HS-27A (cell line): ENCODE results near the gene NUTF2.
"Not testable (repeated sequence)": the region's sequence is repeated elsewhere in the genome, so short reads cannot be mapped to it uniquely, and the experiment has no call there.

Source experiments
- DNase-seq: peaks from one replicate; pipeline ENCODE4 v3.0.0-alpha.2; 2012; ENCODE audit warnings: low read depth, missing footprints

Gene NUTF2

DNA sequence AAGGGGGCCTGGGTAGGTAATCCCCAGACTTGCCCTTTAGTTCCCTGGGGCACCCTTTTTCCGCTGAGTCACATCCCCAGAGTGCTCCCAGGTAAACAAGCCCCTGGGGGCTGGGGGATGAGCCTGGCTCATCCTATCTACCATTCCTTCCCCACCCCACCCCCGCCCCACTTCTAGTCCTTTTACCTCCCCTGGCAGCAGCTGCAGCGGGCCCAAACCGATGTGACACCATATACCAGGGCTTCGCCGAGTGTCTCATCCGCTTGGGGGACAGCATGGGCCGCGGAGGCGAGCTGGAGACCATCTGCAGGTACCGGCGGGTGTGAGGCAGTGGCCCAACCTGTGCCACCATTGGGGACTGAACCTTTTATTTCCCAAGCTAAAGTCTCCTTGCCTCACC, 38.8 kb downstream of the NUTF2 start:
- DNase-seq: no peak

DNA sequence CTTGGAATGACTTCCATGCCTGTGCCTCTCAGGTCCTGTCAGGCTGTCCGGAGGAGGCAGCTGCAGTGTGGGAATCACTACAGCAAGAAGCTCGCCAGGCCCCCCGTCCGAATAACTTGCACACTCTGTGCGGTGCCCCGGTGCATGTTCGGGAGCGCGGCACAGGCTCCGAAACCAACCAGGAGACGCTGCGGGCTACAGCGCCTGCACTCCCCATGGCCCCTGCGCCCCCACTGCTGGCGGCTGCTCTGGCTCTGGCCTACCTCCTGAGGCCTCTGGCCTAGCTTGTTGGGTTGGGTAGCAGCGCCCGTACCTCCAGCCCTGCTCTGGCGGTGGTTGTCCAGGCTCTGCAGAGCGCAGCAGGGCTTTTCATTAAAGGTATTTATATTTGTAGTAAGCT, 39.2 kb downstream of the NUTF2 start:
- no peak for DNase-seq

DNA sequence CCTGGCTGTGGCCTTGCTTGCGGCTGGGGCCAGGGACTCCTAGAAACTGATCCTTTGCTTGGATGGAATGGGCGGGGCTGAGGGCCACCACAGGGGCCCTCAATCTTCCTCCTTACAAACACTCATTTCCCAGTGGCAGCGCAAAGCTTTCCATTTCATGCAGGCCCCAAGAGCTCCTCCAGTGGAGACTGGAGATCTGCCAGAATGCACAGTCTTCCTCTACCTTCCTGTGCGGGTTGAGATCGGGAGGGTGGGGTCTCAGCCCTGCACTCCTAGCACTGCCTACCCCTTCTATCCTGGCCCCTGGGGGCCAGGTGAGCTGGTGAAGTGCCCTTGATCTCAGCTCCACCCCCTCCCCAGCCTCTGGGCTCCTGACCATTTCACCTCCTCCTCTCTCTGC, 39.7 kb downstream of the NUTF2 start:
- DNase-seq: no peak

DNA sequence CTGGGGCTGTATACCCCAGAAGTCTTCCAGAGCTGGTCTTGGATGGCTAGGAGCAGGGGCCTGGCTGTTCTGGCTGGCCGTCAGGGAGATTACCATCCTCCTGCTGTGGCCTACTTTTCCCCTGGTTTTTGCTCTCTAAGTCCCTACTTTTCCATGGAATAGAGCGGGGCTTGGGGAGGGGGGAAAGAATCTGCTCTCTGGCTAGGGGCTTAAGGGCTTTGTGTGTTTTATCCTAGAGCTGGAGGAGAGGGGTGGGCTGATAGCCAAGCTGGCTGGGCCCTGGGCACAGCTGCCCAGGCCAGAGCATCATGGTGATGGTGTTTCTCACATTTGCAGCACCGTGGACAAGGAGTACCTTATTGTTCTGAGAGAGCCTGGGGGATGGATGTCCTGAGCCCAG, 41.6 kb downstream of the NUTF2 start:
- DNase-seq: no peak

DNA sequence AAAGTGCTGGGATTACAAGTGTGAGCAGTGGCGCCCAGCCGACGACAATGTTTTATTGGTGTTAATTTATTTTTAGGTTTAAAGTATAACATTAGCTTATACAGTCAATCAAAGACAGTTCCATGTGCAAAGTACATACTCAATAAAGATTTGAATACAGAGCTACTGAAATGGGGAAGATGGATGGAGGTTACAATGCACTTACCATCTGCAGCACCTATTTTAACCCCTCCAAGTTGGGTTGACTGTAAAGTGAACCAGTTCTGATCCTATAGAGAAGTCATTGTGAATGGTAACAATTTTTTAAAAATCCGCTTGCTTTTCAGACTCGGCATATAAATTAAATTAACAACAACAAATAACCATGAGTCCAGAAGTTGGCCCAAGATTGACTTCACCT, 45.6 kb downstream of the NUTF2 start:
- no peak for DNase-seq

DNA sequence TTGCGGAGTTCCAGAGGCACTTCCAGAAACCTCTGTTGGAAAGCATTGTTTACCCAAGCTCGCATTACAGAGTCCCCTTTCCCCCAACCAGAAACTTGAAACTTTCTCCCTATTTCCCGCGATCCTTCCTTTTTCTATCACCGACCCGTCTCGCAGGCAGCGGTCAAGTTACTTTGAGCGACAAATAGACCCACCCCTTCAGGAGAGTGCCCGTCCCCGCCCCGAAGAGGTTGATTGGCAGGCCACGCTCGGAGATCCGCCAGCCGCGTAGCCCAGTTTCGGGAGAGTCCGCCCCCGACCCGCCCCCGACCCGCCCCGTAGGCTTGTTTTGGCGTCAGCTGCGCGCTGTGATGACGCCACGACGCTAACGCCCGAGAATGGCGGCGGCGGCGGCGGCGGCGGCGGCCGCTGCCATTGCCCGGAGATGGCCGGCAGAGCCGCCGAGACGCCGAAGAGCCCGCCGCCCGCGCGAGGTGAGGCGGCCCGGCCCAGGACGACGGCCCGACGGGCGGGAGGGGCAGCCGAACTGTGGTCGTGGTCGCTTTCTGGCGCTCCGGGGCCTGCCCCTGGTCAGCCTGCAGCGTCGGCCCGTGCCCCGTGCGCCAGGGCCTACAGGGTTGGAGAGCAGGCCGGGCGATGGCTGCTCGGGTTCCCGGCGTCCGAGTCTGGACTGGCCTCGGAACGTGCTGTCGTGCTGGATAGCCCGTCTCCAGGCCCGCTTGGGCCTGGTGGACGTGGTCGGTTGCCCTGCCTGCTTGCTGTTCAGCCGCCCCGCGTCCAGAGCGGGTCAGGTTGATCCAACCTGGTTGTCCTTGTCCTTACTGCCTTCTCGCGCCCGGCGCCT, 46.4 kb downstream of the NUTF2 start, which contains the start of gene PSKH1:
PSKH1 (plus strand) TSS at position 356 of the 844 bp plus-strand sequence. CDS start 15,496 bp downstream, outside the sequence.
- peak; percentile 81 for DNase-seq

DNA sequence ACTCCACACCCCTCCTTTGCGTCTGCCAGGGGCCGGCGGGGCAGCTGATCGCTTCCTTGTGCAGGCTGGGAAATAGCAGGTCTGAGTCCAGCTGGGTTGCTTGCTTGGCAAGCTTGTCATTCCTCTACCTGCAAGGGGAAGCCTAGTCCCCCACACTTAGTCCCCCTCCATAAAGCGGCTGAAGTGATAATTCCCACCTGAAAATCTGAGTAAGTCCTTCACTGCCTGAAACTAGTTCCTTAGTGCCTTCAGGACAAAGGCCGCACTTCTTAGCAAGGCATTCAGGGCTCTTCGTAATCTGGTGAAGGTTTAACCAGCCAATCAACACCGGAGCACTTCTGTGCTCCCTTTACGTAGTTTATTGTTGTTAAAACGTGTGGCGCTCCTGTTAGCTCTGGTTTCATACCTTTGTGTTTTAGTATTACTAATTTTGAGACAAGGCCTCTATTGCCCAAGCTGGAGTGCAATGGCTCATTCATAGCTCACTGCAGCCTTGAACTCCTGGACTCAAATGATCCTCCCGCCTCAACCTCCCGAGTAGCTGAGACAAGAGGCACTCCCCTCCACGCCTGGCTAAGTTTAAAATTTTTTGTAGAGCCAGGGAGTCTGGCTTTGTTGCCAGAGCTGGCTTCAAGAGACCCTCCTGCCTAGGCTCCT, 47.1 kb downstream of the NUTF2 start:
- no peak for DNase-seq

DNA sequence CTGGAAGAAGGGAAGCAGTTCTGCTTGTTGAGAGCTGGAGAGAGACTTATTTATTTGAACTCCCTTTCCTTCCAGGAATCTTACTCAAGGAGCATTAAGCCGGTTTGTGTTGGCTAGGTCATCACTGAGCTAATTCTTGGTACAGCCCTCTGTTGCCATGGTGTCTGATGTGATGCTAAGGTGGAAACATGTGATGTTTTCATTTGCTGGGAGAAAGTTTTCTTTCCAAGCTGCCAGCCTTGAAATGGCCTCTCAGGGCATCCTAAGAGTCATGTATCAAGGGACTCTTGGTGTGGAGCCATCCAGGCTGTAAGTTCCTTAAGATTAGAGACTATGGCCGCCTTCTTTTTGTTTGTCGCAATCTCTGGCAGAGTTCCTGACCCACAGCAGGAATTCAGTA, 50.5 kb downstream of the NUTF2 start:
- no peak for DNase-seq

DNA sequence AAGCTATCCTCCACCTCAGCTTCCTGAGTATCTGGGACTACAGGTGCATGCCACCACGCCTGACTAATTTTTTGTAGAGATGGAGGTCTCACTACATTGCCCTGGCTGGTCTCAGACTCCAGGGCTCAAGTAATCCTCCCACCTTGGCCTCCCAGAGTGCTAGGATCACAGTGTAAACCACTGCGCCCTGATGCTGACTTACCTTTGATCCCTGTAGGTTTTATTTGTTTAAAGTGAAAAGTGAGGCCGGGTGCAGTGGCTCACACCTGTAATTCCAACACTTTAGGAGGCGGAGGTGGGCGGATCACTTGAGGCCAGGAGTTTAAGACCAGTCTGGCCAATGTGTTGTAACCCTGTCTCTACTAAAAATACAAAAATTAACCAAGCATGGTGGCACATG, 55.0 kb downstream of the NUTF2 start:
- no peak for DNase-seq

DNA sequence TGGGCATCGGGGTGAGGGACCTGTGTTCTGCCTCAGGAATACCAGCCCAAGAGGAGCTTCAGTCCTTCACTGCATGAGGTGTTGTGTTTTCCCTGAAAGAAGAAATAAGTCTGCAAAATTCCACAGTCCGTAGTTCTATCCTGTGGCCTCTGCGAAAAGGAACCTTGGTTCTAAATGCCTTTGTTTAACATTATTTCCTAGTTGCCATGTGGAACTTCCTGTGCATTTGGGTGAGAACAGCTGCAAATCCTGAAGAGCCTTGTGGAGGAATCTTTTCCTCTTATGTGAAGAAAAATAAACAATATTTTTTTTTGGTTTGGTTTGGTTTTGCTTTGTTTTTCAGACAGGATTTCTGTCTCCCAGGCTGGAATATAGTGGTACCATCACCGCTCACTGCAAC, 56.1 kb downstream of the NUTF2 start:
- no peak for DNase-seq

DNA sequence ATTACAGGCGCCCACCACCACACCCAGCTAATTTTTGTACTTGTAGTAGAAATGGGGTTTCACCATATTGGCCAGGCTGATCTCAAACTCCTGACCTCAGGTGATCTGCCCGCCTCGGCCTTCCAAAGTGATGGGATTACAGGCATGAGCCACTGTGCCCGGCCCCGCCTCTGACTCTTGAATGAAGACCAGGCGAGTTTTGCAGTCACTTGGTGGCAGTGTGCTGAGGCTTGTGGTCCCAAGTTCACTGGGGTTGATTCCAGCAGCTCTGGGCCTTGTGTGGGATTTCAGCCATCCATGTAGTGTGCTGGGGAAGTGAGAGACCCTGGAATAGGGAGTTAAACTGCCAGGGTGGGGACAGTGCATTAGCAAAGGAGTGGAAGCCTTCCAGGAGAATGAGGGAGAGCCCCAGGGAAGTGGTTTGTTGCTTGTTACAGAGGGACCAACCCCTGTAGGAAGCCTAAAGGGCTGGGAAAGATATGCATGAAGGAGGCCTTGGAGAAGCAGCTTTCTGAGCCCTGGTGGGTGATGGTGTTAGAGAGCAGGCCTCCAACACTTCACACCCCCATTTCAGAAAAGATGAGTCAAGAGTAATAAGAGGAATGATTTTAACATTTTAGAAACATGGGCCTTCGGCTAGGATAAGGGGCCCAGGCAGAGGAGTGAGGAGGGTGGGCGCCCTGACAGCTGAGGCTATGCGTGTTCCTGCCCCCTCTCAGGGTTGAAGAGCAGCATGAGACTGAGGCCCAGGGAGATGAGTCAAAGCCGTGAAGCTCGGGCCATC, 60.9 kb downstream of the NUTF2 start:
- DNase-seq: no peak

DNA sequence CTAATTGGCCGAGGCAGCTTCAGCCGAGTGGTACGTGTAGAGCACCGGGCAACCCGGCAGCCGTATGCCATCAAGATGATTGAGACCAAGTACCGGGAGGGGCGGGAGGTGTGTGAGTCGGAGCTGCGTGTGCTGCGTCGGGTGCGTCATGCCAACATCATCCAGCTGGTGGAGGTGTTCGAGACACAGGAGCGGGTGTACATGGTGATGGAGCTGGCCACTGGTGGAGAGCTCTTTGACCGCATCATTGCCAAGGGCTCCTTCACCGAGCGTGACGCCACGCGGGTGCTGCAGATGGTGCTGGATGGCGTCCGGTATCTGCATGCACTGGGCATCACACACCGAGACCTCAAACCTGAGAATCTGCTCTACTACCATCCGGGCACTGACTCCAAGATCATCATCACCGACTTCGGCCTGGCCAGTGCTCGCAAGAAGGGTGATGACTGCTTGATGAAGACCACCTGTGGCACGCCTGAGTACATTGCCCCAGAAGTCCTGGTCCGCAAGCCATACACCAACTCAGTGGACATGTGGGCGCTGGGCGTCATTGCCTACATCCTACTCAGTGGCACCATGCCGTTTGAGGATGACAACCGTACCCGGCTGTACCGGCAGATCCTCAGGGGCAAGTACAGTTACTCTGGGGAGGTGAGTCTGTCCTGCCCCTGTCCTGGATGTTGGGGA, 62.5 kb downstream of the NUTF2 start:
- DNase-seq: no peak

DNA sequence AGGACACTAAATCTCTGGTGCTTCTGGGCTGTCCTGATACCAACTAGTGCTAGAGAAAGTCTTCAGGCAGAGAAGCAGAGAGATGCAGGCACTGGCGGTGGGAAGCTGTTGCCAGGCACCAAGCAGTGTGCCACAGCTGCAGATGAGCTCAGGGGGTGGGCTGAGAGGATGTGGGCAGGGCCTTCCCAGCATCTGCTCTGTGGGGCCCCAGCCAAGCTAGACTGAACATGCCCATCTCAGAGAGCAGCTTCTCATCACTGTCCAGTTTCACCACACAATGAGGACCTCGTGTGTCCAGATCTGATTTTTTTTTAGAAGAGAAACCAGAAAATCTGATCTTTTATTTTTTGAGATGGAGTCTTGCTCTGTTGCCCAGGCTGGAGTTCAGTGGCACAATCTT, 63.4 kb downstream of the NUTF2 start:
- DNase-seq: no peak

DNA sequence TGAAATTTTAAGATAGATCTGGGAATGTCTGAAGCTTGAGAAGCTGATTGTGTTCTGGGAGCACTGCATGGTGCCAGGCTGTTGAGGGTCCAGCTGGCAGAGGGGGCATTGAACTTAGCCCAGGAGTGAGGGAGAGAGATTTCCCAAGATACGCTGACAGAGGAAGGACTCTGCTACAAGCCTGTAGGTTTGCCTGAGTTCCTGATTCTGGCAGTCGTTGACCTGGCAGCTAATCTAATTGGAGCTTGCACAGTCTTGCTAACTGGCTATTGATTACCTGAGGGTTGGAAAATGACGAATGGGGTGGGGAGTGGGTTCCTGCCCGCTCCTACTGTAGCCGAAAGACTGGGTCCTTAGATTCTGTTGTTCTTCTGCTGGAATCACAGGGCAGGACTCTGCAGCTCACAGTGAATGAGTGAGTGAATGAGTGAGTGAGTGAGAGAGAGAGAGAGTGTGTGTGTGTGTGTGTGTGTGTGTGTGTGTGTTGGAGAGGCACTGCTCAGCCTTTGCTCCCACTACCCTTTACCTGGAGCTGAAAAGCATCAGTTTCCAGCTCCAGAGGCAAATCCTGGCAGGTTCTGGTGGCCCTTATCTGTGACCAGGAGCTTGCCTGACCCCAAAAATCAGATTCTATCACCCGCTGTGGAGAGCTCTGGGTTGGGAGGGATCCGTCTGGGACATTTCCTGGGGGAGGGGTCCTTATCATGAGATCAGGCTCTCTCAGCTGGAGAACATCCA, 68.2 kb downstream of the NUTF2 start:
- no peak for DNase-seq

DNA sequence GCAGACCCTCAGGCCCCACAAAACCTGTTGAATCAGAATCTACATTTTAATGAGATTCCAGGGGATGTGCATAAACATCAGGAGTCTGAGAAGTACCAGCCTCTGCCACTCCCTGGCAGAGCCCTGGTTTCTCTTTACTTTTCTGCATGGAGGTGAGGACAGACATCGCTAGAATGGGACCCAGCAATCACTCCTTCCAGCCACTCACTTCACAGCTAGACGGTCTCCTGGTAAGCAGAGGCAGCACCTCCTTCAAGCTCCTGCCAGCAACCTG, 68.7 kb downstream of the NUTF2 start:
- DNase-seq: not testable (repeated sequence)

DNA sequence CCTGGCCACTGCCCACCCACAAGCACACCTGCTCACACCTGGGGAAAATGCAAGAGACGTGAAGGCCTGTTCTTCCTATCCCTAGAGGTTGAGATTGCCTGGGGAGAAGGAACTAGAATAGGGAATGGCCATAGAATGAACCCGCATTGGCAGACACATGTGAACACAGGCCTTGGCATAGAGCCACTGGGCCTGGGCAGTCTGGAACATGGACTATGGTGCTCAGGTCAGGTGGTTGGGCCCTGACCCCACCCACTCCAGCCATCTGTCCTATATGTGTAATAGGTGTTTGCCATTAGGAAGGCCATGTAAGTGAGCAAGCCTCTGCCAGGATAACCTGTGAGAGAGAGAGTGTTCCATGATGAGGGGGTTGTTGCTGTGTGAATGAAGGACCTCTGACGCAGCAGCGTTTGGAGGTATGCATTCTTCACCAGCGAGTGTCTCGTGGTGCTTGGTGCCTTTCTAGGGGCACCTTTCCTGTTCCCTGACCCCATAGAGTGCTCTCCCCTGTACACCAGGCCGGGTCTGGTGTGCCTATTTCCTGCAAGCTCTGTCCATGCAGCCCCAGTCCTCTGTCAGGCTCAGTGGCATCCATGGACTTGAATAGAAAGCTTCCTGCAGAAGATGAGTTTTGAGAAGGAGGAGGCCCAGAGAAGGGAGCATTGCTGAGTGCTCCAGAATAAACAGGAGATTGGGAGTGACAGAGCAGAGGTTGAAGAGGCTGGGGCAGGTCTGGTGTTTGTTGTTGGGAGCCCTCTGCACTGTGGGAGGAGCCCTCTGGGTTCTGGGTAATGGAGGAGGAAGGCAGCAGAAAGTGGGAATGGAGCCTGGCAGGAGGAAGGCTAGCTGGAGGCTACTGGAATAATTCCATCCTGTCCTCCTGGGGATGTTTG, 69.3 kb downstream of the NUTF2 start:
- no peak for DNase-seq

DNA sequence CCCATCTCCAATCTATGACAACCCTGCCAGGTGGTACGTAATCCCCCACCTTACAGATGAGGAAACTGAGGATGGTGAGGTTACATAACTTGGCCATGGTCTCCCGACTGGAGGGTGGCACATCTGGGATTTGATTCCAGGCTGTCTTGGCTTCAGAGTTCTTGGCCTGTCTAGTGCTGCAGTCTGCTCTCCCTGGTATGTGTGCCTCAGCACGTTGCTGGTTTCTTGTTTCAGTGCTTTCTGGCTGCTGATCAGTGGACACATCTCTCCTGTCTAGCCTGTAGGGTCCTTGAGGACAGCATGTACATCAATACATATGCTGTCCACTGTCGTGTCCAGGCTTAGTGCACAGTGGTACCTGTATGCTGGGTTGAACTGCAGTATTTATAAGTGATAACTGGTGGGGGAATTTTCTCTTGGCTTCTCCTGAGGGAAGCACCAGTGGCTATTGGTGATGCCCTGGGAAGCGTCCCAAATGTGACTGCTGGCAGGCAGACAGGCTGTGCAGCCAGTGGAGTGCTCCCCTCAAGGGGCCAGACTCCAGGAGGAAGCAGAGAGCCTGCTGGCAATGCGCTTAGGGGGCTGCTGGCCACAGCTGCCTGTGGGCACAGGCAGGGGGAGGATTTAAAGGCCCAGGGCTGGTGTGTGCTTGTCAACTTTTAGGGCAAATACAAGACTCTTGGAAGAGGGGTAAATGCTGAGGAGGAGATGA, 70.6 kb downstream of the NUTF2 start:
- DNase-seq: no peak

DNA sequence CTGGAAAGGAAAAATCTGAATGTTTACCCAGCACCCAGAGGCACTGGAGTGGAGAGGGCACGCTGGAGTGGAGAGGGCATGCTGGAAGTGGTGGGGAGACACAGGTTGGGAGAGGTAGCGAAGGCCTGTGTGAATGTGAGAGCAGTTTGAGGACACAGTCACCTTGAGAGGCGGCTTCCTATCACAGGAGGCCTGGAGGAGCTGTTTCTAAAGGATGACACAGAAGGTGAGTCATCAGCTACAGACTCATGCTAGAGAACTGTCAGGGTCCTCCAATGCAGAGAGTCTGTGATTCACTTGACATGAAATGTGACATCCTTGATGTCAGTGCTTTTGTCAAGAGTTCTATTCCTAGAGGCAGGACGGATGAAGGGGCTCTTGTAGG, 71.1 kb downstream of the NUTF2 start:
- peak; percentile 53 for DNase-seq

DNA sequence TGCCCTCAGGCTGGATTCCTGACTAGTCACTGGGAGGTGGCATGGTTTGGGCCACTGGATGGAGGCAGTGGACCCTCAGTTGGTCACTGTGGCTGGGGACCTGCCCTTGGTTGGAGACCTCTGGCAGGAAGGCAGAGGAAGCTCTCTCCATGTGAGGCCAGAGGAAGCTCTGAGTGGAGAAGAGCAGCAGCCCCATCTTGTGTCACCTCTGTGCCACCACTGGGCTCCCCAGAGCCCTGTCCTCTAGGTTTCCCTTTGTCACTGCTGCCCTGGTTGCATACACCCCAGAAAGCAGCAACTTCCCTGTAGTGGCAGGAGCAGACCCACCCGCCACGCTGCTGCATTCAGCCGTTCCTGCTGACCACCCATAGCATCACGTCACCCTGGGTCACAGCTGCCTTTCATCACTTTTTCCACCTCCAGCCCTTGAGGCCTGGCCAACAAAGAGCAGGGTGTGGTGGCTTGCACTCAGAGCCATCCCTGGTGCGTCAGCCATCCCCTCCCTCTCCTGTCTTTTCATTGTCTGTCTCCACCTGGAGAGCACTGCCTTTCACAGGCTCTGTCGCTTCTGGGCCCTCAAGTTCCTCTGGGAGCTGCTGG, 73.0 kb downstream of the NUTF2 start:
- DNase-seq: no peak
